ENCODE data around the gene HLA-DRA.

Gene HLA-DRA

DNA sequence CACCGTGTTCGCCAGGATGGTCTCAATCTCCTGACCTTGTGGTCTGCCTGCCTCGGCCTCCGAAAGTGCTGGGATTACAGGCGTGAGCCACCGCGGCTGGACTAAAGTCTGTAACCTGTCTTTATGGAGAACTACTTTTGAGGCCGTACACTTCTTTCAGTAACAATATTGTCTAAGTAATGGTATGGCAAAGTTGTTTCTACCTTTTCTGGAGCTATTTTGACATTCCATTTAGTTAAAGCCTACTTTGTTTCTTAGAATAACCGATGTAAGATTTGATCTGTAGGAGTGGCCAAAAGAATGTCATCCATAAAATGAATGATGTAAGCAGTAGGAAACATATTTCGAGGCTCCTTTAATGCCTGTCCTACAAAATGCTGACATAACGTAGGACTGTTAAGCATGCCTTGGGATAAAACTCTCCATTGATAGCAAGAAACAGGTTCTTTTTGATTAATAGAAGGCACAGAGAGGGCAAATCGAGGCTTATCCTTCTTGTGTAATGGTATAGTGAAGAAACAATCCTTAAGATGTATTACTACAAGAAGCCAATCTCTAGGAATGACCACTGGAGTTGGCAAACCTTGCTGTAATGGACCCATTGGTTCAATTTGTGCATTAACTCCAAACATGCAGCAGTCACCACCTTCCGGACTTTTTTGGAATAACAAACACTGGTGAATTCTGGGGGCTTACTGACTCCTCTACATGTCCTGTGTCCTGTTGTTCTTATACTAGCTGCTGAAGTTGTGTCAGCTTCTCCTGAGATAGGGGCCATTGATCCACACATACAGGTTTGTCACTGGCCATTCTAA is 35.9 kb downstream of the HLA-DRA start:
- DNase-seq (ENCODE audit: low read depth) = no peak
- H3K4me3 ChIP-seq (ENCODE audit: low read length) = no peak overlapping the region
- TF ChIP-seq, protein P1, sequence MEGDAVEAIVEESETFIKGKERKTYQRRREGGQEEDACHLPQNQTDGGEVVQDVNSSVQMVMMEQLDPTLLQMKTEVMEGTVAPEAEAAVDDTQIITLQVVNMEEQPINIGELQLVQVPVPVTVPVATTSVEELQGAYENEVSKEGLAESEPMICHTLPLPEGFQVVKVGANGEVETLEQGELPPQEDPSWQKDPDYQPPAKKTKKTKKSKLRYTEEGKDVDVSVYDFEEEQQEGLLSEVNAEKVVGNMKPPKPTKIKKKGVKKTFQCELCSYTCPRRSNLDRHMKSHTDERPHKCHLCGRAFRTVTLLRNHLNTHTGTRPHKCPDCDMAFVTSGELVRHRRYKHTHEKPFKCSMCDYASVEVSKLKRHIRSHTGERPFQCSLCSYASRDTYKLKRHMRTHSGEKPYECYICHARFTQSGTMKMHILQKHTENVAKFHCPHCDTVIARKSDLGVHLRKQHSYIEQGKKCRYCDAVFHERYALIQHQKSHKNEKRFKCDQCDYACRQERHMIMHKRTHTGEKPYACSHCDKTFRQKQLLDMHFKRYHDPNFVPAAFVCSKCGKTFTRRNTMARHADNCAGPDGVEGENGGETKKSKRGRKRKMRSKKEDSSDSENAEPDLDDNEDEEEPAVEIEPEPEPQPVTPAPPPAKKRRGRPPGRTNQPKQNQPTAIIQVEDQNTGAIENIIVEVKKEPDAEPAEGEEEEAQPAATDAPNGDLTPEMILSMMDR (conservative IDR thresholded peaks at IDR 0.05; ENCODE audit: low read depth, low read length) = no peak

DNA sequence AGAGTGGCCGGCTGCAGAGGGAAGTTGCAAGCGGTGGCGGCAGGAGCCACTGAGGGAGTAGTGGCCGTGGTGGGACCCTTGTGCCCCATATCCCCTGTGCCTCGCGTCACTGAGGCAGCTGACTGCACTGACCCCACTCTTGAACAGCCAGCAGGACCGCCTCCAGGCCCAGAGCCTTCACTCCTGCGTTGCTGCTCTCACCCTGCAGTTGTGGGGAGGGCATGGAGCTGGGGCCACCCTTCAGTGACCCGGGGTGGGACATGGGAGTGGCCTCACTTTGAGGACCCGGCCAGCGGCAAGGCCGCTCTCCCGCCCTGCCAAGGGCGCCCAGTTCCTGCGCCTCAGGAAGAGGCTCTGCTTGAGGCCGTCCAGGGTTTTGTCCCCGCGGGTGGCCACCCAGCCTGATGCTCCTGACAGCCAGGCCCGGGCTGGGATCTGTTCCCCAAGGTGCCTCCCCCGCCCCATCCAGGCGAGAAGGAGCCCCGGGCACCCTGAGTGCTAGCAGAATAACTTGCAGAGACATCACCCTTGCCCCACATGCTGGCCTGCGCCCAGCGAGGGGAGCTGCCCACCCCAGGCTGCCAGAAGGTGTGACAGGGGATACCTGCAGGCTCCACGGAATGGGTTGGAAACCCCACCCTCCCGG is 44.4 kb downstream of the HLA-DRA start:
- H3K4me3 ChIP-seq (ENCODE audit: low read length) = no peak overlapping the region
- TF ChIP-seq, protein P1 (conservative IDR thresholded peaks at IDR 0.05; ENCODE audit: low read depth, low read length) = no peak
- no peak for DNase-seq (ENCODE audit: low read depth)

- no peak for DNase-seq (ENCODE audit: low read depth)
- H3K4me3 ChIP-seq (ENCODE audit: low read length) = no peak overlapping the region
- TF ChIP-seq, protein P1 (conservative IDR thresholded peaks at IDR 0.05; ENCODE audit: low read depth, low read length) = no peak
Measured at GRCh38 chr6:32484614-32484998, 44.9 kb downstream of the HLA-DRA start.

GRCh38 chr6:32488083-32488482 is 48.4 kb downstream of the HLA-DRA start:
- no peak overlapping the region for H3K4me3 ChIP-seq (ENCODE audit: low read length)
- TF ChIP-seq, protein P1 (conservative IDR thresholded peaks at IDR 0.05; ENCODE audit: low read depth, low read length) = no peak
- DNase-seq (ENCODE audit: low read depth) = no peak

GRCh38 chr6:32491700-32492099 is 52.0 kb downstream of the HLA-DRA start:
- no peak overlapping the region for H3K4me3 ChIP-seq (ENCODE audit: low read length)
- TF ChIP-seq, protein P1 (conservative IDR thresholded peaks at IDR 0.05; ENCODE audit: low read depth, low read length) = no peak
- DNase-seq (ENCODE audit: low read depth) = no peak

DNA sequence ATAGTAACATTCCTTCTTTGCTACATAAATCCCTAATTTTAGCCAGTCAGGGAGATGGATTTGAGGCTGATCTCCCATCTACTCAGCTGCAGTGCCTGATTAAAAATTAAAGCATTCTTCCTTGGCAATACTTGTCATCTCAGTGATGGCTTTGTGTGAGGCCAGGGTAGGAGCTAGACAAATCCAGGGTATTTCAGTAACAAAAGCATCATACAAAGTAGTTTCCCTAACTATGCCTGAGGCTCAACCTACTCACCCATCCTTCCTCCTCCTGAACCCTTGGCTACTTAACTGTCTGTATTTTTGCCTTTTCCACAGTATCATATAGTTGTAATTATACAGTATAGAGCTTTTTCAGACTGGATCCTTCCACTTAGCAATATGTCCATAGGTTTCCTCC is 52.7 kb downstream of the HLA-DRA start:
- DNase-seq (ENCODE audit: low read depth) = no peak
- TF ChIP-seq, protein P1 (conservative IDR thresholded peaks at IDR 0.05; ENCODE audit: low read depth, low read length) = no peak
- no peak overlapping the region for H3K4me3 ChIP-seq (ENCODE audit: low read length)

Data from retinal pigment epithelial cell (primary cell).